Measurements from ENCODE around the gene C10orf105.

Gene C10orf105

DNA sequence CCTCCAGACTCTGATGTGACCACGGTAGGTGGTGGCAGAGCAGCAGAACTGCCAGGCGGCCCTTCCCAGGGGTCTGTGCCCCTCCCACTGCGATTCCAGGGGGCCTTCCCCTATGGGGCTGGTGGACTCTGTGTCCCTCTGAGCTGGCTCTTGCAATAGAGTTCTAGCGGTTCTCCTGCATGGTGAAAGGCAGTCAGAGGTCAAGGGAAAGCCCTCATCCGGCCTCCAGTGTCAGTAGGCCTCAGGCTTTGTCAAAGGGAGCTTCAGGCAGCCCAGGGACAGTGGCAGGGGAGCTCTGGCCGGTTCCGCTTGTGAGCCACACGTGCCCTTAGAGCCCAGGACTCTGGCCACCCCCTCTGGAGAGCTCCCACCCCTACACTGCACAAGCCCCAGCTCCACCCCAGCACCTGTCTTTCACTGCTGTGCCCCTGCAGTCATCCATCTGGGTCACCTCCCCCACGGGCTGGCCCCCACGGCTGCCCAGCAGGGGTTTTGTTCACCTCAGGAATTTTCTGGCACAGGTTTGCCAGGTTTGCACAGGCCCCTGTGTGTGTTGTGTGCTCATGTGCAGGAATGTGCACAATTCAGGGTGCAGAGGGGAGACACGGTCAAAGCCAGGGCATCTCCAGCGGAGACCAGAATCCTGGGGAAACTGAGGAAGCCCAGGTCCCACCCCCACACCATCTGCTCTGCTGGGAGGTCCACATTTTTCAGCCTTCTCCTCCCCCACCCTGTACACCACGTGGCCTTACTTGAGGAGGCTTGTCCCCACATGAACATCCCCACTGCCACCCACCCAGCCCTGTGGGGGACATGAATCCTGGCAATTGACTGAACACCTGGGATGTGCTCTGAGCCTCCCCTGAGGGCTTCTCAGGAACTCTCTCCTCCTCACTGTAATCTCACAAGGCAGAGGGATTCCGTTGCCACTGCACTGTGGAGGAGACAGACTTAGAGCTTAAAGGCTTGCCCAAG lies 23.8 kb downstream of the C10orf105 start:
- DNase-seq: no peak

DNA sequence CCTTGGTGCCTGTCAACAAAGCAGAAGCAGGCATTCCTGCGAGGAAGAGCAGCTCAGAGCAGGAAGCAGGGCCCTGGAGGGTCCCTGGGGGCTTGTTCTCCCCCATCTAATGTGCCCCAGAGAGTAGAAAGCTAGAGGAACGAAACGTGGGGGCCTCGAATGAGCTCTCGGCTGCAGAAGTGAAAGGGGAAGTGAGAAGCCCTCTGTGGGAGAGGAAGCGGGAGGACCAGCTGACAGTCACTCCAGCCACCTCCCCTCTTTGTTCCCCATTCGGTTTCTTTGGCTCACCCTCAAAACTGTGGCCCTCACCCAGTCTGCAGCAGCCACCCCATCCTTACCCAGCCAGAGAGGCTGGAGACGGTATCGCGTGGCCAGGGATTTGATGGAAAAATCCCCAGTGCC lies 25.0 kb downstream of the C10orf105 start:
- DNase-seq: no peak

DNA sequence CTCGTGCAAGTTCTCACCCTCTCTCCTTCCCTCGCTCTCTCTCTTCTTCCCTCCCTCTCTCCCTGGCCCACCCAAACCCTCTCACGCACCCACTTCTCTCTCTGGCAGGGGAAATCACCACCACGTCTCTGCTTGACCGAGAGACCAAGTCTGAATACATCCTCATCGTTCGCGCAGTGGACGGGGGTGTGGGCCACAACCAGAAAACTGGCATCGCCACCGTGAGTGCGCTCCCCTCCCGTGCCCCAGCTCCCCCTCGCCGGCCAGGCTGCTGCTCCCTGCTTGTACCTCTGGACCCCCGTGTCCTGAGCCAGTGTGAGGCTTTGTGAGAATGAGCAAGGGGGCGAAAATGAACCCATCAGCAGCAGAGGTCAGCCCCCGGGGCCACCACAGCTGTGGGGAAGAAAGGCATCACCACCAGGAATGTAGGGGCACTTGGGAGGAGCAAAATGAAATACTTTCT lies 25.5 kb downstream of the C10orf105 start:
- no peak for DNase-seq

DNA sequence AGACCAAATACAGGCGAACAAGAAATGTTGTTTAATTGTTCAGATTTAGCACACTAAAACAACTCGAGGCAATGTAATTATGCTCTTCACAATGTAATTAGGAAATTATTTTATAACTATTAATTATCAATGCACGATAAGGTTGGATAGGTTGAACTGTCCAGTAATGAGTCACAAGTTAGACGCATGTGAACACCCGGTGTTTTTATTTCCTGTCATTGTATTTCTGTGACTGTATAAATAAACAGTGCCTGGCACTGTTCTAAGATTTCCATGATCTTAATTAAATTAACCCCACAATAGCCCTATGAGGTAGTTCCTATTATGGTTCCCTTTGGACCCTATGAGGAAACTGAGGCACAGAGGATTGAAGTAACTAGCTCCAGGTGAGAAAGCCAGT lies 26.2 kb downstream of the C10orf105 start:
- no peak for DNase-seq

DNA sequence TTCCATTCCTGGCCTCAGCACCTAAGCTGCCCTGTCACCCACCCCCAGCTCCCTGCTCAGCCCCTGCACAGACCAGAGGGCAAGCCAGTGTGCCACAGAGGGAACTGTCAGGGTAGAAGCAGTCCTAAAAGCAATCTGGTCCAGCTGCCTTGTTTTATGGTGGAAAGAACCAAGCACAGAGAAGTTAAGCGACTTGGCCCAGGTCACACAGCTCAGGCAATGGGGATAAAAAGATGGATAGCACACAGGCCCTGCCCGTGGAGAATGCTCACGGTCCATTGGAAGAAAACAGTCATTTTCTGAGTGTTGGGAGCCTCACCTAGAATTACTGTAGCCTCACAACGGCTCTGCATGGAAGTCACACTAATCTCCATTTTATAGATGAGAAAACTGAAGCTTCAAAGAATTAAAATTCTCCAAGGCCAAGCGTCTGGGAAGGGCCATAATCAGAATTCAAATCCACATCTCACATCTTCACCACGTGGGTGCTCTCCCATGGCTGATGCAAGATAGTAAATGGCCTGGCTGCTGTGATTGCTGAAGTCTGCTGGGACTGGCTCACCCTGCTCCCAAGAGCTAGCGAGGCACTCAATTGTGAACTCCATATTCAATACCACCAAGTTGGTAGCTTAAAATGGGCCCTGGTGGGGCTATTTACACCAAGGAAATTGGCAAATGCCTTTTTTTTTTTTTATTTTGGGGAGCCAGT lies 26.8 kb downstream of the C10orf105 start:
- no peak for DNase-seq

DNA sequence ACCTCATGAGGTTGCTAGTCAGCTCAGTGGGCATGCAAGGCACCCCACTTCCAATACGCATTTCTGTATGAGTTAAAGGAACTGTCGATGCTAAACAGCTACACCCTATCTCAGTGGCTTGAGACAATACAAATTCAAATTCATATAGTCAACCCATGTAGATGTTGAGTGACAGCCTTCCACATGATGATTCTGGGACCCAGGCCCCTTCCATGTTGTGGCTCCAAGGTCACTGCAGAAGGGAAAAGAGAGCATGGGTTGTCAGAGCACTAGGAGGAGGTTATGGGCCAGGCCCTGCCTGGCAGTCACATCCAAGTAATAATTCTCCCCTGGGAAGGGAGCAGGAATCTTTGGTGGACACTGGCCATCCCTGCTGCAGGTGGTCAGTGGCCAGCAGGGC lies 28.2 kb downstream of the C10orf105 start:
- no peak for DNase-seq

DNA sequence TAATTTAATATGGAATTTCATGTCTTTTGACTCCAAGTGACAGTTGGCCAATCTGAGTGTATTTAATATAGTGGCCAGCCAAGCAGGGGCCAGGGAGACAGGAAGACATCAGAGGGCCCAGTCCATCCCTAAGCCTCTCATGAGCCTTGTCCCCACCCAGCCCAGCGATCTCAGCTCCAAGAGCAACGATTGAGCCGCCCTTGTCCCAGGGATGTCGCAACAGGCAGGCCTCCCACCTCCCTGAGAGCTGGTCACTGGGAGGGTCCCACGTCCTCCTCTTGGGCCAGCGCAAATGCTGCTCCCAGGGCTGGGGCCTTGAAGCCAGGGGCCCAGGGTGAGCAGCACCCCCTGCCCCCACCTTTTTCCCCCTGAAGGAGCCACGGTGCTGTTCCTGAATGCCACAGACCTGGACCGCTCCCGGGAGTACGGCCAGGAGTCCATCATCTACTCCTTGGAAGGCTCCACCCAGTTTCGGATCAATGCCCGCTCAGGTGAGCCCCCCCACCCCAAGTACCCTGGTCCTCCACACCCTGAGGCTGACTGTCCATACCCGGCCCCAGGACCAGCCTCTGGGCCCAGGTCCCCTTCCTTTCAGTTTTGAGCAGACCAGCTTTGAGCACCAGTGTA lies 29.4 kb downstream of the C10orf105 start:
- no peak for DNase-seq

DNA sequence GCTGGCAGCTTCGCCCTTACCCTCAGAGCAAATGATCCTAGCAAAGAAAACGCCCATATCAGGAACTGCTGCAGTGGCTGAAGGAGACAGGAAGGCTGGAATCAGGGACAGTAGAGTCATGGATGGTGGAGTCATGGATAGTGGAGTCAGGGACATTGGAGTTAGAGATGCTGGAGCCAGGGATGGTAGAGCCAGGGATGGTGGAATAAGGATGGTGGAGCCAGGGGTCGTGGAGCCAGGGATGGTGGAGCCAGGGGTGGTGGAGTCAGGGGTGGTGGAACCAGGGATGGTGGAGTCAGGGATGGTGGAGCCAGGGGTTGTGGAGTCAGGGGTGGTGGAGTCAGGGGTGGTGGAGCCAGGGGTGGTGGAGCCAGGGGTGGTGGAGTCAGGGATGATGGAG lies 31.3 kb downstream of the C10orf105 start:
- no peak for DNase-seq

DNA sequence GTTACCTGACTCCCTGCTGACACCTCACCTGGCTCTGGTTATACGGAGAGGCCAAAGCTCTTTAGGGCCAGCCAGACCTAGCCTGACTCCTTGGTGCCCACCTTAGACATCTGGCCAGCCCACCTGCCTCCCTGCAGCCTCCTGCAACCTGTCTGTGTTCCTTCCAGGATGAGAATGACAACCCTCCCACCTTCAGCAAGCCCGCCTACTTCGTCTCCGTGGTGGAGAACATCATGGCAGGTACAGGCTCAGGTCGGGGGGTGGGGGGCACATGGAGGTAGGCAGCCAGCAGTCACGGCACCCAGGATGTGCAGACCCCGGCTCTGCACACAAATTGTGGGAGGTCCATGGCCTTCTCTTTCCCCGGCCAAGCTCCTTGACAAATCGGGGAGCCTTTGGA lies 32.1 kb downstream of the C10orf105 start:
- no peak for DNase-seq

DNA sequence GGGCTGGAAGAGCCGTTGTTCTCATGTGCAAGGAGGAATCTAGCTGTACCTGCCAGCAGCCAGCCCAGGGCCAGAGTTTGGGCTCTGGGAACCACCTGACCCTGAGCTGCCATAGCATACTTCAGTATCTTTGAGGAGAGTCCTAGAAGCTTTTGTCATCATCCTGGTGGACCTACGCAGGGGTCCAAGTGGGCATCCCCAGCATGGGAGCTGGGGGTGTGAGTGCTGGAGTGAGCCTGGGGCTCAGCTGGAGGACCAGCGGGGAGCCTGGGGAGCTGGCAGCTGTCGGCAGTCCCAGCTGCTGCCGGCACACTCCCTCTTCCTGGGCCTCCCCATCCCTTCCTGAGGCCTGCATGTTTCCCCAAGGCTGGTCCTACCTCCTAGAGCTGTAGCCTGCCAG lies 32.5 kb downstream of the C10orf105 start:
- no peak for DNase-seq

DNA sequence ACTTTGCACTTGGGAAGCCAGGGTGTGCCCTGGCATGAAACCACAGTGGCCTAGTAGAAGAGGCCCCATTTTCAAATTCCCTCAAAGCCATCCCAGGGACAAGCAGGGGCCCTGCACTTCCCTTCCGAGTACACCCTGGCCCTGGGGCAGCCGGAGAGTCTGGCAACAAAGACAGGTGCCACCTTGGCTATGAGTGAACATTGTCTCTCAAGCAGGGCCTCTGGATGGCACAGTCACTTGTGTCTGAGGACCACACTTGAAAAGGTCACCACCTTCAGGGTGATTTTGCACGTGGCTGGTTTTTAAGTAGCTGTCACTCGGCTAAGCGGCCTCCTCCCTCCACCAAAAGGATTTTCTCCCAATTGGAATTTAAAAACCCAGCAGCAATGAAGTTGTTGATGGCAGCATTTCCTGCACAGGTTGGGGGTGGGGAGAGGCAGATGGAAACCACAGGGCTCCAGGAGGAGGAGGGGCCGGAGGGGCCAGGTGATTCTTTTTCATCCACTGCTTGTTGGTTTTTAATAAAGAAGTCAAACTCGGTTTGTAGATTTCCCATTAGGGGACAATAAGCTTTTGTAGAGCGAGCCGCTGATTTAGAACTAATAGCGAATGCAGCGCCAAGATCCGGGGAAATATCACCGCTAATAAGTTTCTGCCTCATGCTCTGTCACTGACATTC lies 33.9 kb downstream of the C10orf105 start:
- no peak for DNase-seq

DNA sequence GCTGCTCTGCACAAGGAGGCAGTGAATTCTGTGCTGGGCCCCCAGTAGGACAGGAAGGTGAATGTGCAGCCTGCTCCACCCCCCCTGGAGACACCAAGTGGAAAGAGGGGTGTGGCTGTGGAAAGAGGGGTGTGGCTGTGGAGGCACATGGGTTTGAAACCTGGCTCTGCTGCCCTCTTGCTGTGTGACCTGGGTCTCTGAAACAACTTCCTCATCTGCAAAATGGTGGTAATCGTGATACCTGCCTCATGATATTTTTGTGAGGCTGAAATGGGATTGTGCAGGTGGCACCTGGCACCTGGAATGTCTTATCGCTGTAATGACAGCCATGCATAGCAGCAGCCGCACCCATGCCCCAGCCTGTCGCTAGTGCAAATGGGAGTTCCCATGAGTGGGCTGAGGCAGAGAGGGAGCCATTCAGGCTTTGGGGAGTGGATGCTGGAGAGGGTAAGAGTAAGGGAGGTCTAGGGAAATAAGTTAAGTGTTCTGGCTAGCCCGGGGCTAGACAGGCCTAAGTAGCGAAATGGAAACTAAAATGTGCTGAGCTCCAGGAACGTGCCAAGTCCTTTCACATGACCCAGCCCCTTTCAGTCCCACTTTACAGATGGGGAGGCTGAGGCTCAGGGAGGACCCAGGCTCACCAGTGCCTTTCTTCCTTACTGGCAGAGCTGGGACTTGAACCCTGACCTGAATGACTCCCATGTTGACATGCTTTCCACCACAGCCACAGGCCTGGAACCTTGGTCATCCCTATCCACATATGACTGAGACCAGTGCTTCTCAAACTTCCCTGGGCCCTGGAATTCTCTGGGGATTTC lies 35.0 kb downstream of the C10orf105 start:
- no peak for DNase-seq

DNA sequence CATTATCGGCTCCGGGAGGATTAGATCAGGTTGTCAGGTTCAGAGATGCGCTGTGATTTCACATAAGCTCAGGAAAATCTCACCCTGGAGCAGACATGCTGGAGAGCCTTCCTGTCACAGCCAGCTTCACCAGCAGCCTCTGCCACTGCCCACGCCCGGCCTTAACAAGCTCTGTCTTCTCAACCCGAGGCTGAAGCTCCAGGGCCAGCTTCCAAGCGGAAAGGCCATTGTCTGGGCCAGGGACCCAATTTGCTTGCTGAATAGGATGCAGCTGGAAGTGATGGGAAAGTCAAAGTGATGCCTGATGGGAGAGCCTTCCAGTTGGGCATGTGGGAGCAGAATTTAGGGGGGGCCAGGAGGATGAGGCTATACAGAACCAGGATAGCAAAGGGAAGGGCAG lies 36.3 kb downstream of the C10orf105 start:
- DNase-seq: no peak

DNA sequence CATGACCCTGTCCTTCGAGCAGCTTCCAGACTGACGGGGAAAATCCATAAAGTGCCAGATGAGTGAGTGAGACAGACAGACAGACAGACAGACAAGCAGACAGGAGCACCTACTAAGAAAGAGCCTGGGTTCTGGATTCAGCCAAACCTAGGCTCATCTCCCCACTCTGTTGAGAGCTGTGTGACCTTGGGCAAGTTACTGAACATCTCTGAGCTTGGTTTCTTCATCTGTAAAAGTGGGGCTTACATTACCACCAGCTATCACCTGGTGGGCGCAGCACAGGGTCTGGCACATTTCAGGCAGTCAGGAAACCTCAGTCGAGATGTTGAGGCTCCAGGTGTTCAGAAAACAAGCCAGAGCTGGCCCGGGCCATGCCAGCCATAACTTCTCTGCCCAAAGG lies 37.6 kb downstream of the C10orf105 start:
- no peak for DNase-seq

DNA sequence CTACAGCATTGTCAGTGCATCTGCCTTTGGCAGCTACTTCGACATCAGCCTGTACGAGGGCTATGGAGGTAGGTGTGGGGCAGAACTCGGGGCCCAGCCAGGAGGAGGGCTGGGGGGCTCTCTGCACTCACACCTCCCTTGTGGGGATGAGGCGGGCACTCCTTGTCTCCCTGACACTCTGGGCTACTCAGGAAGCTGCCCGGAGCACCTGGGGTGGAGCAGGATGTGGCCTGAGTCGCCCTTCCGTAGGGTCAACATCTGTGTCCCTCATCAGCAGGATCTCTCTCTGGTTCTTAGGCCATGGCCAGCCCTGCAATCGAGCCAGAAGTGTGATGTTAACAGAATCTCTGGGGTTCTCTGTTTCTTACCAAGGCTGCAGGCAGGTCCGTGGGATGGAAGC lies 40.2 kb downstream of the C10orf105 start:
- no peak for DNase-seq

DNA sequence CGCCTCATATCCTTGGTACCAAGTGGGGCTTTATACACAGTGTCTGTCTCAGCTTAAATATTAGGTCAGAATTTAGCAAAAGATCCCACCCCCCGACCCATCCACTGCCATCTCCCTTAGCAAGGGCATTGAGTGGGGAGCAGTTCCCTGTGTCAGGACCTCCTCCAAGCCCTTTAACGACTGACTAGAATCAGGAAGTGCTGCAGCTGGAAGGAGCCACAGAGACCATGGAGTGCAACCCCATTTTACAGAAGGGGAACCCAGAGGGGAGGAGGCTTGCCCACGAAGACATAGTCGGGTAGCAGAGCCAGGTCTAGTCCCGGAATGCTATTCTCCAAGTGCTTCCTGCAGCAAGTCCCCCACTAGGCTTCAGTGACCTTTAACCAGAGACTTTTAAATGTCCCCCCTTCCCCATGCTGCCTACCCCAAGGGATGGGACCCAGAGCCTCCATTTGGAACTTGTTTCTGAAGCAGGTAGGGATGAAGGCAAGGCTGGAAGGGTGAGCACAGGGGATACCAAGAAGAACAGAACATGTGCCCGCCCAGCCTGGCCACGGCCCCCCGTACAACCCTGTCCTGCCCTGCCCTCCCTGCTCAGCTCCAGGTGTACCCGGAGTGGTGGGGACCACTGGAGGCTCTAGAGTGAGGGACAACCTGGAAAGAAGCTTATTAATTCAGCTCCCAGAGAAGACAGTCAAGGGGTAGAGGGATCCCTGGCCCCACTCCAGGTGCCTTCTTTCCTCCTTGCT lies 41.3 kb downstream of the C10orf105 start:
- no peak for DNase-seq

DNA sequence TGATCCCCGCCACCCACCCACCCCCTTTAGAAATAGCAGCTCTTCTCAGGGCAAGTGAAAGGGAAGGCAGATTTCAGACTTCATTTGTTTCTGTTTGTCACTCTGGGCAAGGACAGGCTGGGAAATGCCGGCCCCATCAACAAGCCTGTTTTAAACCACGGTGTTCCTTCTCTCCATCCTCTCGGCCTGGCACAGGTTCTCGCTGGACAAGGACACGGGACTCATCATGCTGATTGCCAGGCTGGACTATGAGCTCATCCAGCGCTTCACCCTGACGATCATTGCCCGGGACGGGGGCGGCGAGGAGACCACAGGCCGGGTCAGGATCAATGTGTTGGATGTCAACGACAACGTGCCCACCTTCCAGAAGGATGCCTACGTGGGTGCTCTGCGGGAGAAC lies 42.3 kb downstream of the C10orf105 start:
- DNase-seq: no peak

DNA sequence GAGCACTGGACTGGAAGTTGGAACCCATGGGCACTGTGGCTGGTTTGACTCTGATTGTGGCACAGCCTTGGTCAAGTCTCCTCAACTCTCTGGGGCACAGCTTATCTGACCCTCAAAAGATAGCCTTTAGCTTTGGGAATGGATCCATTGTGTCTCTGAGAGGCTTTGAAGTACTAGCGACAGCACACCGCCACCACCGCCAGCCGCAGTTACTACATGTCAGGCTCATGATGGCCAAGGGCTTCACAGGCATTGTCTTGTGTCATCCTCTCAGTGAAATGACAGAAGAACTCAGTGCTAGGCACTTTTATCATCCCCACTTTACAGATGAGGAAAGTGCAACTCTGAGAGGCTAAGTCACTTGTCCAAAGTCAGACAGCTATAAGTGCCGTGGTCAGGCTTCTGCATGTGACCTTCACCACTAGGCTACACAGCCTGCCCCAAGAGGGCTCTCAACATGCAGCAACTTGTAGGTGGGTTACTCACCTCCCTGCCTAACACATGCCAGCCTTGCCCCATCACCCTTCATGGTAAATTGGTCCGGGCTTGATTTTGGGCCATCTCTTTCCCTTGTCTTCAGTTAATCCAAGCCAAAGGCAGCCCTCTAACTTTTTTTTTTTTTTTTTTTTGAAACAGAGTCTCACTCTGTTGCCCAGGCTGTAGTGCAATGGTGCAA lies 44.1 kb downstream of the C10orf105 start:
- DNase-seq: no peak

DNA sequence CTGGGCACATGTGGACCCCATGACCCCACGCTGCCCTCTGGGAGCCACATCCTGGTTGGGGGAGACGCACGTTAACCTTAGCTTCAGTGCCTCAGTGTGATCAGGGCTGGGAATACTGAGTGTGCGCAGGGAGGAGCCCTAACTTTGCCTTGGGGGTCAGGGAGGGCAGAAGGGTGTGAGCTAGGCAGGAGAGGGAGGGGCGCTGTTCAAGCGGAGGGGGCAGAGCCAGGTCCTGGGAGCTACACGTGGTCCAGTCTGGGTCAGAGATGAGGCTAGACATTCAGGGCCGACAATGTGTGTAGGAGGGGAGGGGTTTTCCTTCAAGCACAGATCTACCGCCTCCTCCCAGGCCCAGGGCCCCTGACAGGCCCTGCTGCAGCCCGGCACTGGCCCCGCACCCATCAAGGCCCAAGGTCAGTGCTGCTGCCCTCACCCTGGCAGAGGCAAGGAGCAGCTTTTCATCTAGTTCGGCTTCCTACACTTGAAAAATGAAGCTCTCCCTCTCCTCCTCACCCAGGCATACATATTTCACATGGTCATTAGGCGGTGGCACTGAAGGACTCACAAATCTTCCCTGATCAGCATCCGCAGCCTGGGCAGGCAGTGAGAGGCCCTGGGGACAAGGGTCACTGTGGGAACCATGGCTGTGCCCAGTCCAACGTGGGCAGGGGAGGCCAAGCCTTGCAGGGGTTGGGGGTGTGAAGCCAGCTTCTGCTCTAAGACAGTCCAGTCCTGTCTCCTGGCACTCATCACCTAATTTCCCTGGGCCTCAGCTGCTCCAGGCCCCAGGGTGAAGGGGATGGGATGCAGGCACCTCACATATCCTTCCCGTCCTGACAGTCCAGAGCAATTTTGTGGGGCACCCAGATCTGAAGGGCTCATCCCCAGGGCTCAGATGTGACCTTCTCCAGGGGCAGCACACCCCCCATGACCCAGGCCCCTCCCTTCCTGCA lies 47.3 kb downstream of the C10orf105 start:
- DNase-seq: no peak

DNA sequence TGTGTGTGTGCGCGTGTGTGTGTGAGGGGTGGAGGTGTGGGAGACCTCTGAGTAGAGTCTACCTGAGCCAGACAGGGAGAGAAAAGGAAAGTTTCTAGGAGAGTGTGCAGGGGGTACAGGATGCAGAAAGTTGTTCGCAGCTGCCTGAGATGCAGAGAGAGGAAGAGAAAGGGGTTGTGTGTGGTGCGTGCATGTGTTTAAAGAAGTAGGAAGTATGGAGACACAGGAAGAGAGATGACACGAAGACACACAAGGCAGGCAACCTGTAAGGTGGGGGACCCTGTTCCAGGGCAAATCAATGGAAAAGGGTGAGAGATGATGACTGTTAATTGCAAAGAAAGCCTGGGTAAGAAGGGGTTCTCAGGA lies 52.2 kb downstream of the C10orf105 start:
- DNase-seq: no peak
